Measurements from ENCODE around the gene CNTNAP4.

DNA sequence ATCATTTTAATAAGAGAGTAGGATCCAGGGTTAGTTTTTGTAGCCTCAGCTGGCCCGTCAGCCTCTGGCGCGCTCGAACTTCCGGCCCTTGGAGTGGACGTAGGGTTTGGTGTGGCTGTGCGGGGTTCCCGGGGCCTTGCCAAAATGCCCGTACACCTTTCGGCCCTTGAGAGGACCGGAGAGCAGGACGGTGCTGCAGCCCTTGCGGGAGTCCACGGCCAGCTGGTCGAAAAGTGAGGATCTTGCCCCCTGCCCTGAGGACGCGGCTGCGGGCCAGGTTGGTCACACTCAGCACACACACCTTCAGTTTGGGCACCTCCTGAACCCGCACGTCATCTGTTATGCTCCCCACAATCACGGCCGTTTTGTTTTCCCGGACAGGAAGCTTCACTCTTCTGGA lies 42.2 kb upstream of the CNTNAP4 start:
- TF ChIP-seq MYC (IDR thresholded peaks at IDR 0.05; ENCODE audit: borderline replicate concordance, low read length), result no peak
- TF ChIP-seq RFX5 (IDR thresholded peaks at IDR 0.05), result no peak
- TF ChIP-seq, protein P1, sequence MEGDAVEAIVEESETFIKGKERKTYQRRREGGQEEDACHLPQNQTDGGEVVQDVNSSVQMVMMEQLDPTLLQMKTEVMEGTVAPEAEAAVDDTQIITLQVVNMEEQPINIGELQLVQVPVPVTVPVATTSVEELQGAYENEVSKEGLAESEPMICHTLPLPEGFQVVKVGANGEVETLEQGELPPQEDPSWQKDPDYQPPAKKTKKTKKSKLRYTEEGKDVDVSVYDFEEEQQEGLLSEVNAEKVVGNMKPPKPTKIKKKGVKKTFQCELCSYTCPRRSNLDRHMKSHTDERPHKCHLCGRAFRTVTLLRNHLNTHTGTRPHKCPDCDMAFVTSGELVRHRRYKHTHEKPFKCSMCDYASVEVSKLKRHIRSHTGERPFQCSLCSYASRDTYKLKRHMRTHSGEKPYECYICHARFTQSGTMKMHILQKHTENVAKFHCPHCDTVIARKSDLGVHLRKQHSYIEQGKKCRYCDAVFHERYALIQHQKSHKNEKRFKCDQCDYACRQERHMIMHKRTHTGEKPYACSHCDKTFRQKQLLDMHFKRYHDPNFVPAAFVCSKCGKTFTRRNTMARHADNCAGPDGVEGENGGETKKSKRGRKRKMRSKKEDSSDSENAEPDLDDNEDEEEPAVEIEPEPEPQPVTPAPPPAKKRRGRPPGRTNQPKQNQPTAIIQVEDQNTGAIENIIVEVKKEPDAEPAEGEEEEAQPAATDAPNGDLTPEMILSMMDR (IDR thresholded peaks at IDR 0.05), result no peak
- TF ChIP-seq ZC3H11A (IDR thresholded peaks at IDR 0.05), result no peak
- no peak for TF ChIP-seq REST (IDR thresholded peaks at IDR 0.05)
- TF ChIP-seq FOXS1 (CRISPR knock-in tag; IDR thresholded peaks at IDR 0.05), result no peak
- no peak for TF ChIP-seq EP300 (IDR thresholded peaks at IDR 0.05)
- TF ChIP-seq RAD21 (conservative IDR thresholded peaks at IDR 0.05 in 1 of 2, IDR thresholded peaks at IDR 0.05 in 1 of 2), result no peak
- no peak for TF ChIP-seq JUNB (IDR thresholded peaks at IDR 0.05)
- no peak for TF ChIP-seq TP53 (CRISPR knock-in tag; IDR thresholded peaks at IDR 0.05)

All from A549 (cell line).